GM18505 (cell line): ENCODE measurements around the gene JADE1.

Experiments used
- ATAC-seq: cut with Tn5 transposase; IDR thresholded peaks from one replicate; pipeline ENCODE4 v1.9.1; 2021; ENCODE audit not compliant: unreplicated experiment
- POLR2A ChIP-seq: IDR thresholded peaks from 4 replicates; pipeline ENCODE4 v1.6.1; 2011; ENCODE audit warnings: borderline replicate concordance; ENCODE audit not compliant: insufficient read depth, insufficient read length; ENCODE audit errors: extremely low read depth

Gene JADE1

GRCh38 chr4:128840711-128841318 lies 31.3 kb downstream of the JADE1 start:
- ATAC-seq, result no peak
- no peak for TF ChIP-seq POLR2A

GRCh38 chr4:128841402-128841801 lies 31.9 kb downstream of the JADE1 start:
- no peak for TF ChIP-seq POLR2A
- ATAC-seq, result no peak

GRCh38 chr4:128844931-128845330 lies 35.4 kb downstream of the JADE1 start:
- TF ChIP-seq POLR2A, result no peak
- ATAC-seq, result no peak

GRCh38 chr4:128846063-128846462 lies 36.6 kb downstream of the JADE1 start:
- TF ChIP-seq POLR2A, result no peak
- ATAC-seq, result no peak

- no peak for ATAC-seq
- no peak for TF ChIP-seq POLR2A
Measured at GRCh38 chr4:128847082-128847724, 37.7 kb downstream of the JADE1 start.

GRCh38 chr4:128848461-128848860 lies 39.0 kb downstream of the JADE1 start:
- no peak for TF ChIP-seq POLR2A
- ATAC-seq, result no peak

GRCh38 chr4:128850252-128850651 lies 40.8 kb downstream of the JADE1 start:
- ATAC-seq, result no peak
- no peak for TF ChIP-seq POLR2A

- no peak for TF ChIP-seq POLR2A
- no peak for ATAC-seq
Measured at GRCh38 chr4:128853741-128854140, 44.2 kb downstream of the JADE1 start.

- ATAC-seq, result peak; percentile 88
- TF ChIP-seq POLR2A, result no peak
Measured at GRCh38 chr4:128854433-128854832, 44.9 kb downstream of the JADE1 start.

GRCh38 chr4:128855621-128856020 lies 46.1 kb downstream of the JADE1 start:
- ATAC-seq, result no peak
- TF ChIP-seq POLR2A, result no peak

- TF ChIP-seq POLR2A, result no peak
- ATAC-seq, result no peak
Measured at GRCh38 chr4:128856246-128856645, 46.7 kb downstream of the JADE1 start.

- ATAC-seq, result no peak
- TF ChIP-seq POLR2A, result no peak
Measured at GRCh38 chr4:128858879-128859671, 49.6 kb downstream of the JADE1 start.

- ATAC-seq, result no peak
- no peak for TF ChIP-seq POLR2A
Measured at GRCh38 chr4:128859887-128860677, 50.6 kb downstream of the JADE1 start.
